Measurements from ENCODE around the gene RITA1.

RITA1 gene

DNA sequence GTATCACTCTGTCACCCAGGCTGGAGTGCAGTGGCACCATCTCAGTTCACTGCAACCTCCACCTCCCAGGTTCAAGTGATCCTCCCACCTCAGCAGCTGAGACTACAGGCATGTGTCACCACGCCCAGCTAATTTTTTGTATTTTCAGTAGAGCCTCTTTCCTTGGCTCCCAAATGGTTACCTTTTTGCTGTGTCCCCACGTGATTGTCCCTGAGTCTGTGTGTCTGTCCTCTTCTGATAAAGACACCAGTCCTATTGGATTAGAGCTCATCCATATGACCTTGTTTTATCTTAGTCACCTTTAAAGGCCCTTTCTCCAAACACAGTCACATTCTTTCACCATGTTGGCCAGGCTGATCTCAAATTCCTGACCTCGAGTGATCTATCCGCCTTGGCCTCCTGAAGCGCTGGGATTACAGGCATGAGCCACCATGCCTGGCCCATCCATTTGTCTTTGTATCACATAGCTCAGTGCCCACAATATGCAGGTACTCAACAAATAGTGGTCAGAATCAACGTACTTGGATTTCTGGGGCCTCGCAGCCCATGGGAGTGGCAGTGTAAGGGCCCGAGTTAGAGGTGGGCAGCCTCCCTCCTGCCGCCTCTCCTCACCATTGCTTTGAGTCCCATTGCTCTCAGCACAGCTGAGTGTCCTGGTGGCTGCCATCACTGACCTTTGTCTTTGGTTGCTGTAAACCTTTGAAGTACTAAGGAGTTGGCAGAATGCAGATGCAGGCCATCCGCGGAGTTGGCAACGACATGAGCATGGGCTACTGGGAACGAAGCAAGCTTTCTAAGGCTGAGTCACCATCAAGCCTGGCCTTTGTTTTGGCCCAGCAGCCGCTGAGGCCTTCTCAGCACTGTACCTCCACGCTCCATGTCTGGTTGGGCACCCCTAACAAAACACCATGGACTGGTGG lies 45.1 kb downstream of the RITA1 start:
- no peak for DNase-seq (ENCODE audit: low read depth)

DNA sequence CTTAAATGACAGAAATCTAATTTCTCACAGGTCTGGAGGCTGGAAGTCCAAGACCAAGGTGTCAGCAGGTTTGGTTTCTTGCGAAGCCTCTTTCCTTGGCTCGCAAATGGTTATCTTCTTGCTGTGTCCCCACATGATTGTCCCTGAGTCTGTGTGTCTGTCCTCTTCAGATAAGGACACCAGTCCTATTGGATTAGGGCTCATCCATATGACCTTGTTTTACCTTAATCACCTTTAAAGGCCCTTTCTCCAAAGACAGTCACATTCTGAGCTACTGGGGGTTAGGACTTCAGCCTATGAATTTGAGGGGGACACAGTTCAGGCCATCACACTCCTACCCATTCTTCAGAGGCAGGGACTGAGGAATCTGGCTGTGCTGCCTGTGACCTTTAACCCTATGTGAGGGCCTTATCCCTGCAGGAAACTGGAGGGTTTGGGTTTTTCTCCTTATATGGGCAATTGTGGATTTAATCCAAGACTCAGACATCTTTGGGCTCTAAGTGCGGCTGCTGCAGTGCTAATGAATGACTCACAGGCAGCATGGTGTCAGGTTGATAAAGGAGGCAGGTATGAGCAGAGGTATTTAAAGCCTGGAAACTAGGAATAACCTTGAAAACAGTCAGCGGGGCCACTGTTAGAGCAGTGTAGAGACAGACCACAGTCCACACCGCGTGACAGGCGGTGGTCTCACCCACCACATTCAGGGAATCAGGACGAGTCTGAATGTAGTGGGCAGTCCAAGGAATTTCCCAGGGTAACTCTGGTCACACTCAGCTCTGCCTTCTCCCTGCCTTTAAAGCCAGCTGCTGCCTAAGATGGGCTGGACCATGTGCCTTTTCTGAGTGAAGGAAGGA lies 45.9 kb downstream of the RITA1 start:
- DNase-seq (ENCODE audit: low read depth) = peak; percentile 90

DNA sequence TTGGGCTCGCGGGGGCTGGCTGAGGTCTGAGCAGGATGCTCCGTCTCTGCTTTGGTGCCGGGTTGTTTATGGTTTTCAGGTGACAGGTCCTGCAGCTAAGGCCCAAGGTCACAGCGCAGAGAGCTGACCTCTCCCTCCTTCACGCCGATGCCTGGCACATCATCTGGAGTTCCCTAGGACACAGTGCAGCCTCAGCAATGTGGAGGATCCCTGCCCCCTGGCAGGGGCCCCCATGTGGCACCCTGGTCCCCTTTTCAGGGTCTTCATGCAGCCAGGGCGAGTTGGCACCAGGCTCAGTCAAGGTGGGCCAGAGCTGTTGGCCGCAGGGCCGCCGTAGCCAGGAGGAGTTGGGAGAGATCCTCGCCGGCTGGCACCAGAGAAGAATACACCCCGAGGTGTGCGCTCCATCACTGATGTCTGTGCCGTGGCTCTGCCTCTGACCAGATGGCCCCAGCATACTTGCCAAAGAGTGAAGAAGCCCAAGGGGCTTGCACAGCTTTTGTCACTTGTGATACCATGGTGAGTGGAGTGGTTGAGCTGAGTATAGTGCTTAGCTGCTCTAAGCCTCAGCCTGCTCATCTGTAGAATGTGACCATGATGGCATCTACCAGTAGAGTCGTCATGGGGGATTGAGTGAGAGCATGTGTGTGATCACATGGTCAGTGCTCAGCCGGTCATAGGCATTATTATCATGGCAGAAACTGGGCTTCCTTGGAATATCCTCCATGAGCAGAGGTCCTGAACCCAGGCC lies 46.7 kb downstream of the RITA1 start:
- DNase-seq (ENCODE audit: low read depth) = no peak

DNA sequence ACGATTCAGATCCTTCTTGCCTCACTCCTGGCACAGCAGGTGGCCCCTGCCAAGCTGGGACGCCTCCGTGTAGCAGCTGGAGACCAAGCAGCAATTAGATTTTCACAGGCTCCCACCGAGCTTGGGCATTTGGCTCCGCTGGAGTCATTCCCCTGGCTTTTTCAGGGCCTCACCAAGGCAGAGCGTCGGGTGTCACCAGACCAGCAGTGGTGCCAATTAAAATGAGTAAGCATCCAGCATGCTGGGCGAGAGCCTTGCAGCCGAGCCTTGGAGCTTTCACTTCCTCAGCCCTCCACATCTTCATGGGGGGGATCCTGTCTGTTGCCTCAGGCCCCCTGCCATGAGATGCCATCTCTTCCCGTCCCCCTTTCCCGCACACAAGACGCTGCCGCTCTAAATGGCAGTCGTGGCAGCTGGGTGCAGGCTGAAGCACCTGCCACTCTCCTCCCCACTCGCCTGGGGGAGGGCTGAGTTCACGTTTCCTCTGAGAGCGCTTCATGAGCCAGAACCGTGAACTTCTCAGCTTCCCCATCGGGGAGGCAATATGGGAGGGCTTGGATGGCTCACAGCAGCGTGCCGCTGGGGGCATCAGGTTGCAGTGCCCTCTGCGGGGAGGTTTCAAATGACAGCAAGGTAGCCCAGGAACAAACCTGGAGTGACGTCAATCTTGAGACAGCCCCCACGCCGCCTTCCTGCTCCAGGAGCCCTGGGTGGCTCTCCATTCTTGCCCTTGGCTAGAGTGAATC lies 47.5 kb downstream of the RITA1 start:
- no peak for DNase-seq (ENCODE audit: low read depth)

DNA sequence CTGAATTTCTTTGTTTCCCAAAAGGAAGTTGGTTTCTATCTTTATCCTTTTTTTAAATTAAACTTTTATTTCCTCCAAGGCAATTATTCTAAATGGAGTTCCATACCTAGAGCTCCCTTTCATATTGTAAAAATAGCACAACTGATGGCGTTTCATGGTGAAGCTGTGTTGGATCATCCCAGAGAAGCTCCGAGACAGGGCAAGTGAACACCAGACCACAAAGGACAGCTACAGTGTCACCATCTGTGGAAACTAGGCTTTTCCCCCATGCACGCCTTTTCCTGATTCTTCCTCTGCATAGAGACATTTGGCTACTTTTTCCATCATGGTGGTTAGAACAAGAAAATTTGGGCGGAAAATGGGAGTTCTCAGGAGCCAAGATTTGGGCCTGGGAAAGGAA lies 48.4 kb downstream of the RITA1 start:
- DNase-seq (ENCODE audit: low read depth) = no peak

DNA sequence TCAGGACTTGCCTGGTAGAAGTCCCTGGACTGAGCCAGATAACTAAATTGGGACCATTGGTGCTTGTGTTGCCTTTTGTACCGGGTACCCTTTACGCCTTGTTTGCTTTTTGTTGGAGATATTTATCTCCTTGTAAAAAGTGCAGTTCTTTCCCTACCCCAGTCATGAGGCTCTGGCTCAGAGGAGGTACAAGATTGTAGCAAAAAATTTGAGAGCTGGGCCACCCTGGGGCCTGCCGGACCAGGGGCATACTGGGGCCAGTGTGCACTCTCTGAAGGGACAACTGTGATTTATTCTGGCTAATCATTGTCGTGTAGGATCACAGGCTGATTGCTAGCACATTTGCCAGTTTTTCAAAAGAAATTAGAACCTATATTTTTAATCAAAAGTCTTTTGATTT lies 49.0 kb downstream of the RITA1 start:
- DNase-seq (ENCODE audit: low read depth) = no peak

DNA sequence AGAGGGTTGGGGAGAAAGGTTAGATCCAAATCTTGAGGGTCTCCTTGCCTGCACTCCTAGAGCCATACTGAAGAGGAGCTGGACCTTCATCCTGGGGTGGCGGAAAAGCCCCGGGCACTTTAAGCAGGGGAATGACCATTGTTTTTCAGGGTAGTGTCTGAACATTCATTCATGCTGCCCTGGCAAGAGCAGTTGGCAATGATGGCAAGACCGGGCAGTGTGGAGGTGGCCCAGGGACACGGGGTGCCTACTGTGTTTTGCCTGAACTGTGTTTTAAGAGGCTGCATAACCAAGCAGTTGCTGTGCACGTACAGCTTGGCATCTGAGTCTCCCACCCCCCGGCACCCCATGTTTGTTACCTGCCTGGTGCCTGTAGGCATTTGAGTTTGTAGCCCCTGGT lies 50.5 kb downstream of the RITA1 start:
- DNase-seq (ENCODE audit: low read depth) = no peak

DNA sequence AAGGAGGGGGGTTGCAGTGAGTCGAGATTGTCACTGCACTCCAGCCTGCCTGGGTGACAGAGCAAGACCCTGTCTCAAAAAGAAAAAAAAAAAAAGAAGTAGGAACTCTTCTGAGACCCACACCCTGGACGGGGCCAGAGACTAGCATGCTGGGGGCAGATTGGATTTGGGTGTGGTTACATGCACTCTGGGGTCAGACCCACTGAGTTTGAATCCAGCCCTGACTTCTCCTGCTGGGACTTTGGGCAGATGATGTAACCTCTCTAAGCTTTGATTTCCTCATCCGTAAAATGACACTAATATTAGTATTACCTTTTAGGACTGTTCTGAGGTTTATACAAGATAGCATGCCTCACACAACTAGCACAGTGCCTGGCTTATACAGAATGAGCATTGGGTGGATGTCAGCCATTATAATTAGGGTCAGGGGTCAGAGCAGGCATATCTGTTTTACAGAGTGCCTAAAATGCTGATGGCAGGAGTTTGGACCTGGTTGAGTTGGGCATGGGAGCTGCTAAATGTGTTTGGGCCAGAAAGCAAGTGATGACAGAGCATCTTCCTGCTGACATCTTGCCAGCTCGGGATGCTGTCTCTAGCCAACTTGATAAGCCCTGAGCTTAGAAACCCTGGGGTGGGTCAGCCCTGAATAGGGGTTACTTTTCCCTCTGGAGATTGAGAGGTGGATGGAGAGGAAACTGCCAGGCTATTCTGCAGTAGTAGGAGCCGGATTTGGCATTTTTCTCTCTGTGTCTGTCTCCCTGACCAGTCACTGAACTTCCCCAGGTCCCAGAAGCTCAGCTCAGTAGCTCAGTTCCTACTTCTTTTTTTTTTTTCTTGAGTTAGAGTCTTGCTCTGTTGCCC lies 51.2 kb downstream of the RITA1 start:
- DNase-seq (ENCODE audit: low read depth) = no peak

DNA sequence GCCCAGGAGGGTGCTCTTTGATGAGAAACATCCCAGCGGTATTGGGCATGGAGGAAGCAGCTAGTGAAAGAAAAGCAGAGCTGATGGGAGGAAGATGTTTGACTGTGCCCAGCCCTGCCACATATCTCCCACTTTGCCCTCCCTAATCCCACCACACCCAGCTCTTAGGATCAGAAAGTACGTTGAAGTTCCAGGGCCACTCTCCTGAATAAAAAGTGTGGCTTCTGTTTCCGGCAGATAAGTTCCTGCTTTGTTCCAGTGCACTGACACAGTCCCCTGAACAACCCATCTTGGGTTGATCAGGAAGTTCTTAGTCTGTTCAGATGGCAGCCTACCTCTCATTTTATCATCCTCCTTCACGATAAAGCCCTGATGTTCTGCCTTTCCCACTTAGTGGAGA lies 52.2 kb downstream of the RITA1 start:
- DNase-seq (ENCODE audit: low read depth) = no peak

DNA sequence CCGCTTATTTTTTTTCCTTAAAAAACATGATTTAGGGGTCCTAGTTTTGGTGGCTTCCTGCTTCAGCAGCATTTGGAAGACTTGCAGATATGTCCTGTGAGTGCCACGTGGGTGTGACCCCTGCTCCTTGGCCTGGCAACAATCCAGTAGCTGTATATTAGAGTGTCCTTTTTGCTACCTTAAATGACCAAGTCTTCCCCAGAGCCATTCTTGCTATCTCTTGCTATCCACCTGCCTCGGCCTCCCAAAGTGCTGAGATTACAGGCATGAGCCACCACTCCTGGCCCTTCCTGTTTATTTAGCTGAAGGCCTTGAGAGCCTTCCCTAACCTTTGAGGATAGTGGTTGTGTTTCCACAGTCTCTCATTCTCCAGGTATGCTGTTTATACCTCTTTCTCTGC lies 52.8 kb downstream of the RITA1 start:
- no peak for DNase-seq (ENCODE audit: low read depth)

DNA sequence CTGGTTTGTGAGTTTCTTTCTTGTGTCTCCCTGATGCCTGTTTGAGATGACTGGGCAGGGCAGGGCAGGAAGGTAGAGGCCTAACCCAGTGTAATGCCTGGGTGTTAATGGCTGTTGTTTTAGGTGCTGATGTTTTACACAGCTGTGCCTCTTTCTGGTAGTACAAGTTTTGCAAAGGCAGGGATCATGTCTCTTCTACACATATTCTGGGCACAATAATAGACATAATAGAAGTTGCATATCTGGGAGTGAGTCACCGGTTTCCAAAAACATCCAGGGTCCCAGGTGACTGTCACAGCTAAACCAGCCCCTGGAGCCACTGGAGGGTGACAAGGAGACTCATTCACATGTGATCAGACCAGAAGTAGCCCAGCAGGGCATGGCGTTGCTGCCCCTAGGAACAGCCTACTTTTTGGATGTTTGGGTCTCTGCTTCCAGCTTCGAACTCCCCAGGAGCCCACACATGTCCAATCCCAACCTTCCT lies 53.8 kb downstream of the RITA1 start:
- no peak for DNase-seq (ENCODE audit: low read depth)

DNA sequence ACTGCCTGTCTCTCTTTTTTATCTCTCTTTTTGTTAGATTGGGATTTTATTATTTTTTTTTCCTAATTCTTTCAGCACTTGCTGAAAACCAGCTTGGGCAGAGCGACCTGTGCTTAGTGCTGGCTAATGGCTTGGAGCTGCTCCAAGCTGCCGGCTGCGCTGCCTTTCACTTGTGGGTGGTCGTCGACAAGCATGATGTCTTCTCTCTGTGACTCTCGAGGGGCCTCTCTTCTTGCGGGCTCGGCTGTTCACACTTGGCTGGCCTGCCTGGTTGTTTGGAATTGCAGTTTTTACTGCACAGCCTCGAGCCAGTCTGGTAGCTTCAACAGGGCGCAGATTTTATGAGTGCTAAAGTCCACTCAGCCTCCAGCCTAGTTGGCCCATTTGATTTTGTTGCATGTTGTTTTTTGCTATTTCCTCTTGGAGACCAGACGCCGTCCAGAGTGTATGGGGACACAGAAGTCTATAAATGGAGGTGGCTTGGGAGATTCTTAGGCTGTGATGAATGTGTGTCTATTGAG lies 54.4 kb downstream of the RITA1 start:
- DNase-seq (ENCODE audit: low read depth) = no peak

DNA sequence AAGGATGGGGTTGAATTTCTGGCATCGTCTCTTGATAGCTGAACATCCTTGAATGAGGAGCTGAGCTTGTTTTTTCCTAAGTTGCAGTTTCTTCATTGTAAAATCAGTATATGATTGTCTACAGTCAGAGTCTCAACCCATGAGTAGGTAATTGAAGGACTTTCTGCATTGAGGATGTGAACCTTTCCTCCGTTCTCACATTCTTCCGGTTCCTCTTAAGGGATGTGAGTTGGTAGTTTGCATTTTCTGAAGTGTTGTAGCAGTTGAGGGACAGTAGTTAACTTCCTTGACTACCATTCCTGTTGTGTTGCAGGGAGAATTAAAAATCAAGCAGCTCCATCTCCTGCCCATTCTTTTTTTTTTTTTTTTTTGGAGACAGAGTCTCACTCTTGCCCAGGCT lies 54.9 kb downstream of the RITA1 start:
- no peak for DNase-seq (ENCODE audit: low read depth)

DNA sequence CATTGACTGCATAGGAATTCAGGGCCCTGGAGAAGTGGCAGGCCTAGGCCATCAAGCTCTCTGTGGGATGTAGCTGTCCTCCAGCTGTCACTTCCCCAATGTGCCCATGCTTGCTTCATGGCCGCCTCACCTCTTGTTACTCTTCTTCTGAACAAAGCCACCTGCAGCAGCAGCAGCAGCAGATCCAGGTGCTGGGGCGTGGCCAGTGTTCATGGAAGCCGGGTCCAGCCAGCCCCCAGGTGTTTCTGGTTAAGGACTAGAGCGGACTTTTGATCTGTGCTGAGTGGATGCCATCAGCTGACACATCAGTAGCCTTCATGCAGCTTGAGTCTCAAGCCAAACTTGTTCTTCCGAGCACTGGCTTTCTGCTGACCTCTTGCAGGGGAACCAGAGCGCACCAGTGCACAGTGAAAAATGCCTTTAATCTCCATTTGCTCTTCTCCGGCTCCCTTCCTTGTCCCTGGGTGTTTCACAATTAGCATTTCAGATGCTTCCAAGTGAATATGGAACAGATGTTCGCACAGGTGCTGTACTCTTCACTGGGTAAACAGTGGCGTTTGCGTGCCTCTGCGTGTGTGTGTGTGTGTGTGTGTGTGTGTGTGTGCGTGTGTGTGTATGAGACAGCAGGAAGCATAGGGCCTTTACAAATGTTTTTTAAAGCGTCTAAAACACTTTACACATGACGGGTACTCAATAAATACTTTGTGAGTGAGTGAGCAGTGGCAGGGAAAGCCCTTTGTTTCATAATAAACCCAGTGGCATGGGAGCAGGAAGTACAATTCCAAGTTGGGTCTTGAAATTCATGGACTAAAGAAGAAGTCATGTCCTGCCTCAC lies 55.9 kb downstream of the RITA1 start:
- peak; percentile 87 for DNase-seq (ENCODE audit: low read depth)

Data from amniotic epithelial cell (primary cell).